Effector CD8-positive, alpha-beta T cell (primary cell): Measurements from ENCODE around the gene WNT2.

ENCODE experiments used
- DNase-seq: peaks from one replicate; lab custom pipeline; 2025; lab: John Stamatoyannopoulos, UW
- total RNA-seq, 4 experiments: gene quantifications; one replicate each; lab custom pipeline; 2026; lab: John Stamatoyannopoulos, UW

WNT2 gene
- total RNA-seq = 0 to 0.27 (median 0) reads per million in 4 experiments

DNA sequence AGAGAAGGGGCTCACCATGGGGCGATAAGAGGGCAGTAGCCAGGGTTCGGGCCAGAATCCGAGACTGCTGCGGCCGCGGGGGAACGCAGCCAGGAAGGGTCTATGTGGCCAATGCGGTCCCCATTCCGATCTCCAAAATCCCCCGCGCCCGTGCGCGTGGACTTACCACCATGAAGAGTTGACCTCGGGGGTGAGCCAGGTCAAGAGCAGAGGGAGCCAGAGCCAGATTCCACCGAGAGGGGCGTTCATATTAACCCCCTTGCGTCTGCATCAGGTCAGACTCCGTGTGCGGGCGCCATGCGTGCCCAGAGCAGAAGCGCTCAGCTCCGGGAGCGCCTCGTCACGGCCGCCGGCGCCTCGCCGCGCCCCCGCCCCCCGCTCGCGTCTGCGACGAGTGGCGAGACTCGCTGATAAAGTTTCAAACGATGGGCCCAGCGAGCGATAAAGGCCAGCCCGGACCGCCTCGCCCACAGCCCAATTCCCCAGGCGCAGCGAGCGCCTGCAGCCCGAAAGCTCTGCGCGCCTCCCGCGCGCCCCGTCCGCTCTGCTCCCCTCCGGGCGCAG, at the start of gene WNT2:
Gene WNT2 (minus strand): TSS at position 318 of the 564 bp plus-strand sequence. CDS start 69 bp downstream, at position 249.
- no peak for DNase-seq

DNA sequence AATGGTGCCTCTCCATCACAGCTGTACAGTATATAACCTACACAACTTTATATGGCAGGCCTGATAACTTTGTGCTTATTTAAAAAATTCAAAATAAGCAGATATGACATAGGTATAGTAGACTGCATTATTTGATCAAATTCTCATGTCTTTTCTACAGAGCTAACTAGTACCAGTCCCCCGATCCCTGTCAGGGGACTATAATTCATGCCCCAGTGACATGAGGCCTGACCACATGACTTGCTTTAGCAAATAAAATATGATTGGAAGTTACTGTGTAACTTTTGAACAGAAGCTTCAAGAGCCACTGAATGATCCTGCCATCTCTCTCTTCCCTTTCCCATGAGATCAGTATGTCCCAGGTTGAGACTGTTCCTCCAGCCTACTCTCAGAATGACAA, 49.2 kb upstream of the WNT2 start:
- DNase-seq = no peak

GRCh38 chr7:117364339-117365080, 41.7 kb upstream of the WNT2 start:
- no peak for DNase-seq

GRCh38 chr7:117362294-117362888, 39.5 kb upstream of the WNT2 start:
- no peak for DNase-seq

DNA sequence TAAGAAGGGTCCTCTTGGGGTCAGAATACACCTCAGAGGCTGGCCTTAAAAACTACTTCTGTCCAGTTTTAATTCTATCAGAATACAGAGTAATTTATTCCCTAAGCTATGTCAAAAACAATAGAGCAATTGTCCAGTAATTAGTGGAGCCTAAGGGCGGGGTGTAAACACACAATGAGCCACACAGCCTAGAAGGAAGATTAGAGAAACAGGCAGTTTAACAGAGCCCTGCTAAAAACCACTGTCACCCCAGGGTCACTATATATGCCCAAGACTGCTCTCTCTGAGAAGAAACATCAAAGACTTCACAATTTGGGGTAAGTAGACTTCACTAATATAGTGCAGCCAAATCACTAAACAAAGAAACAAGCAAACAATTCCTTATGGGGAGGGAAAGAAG, 27.2 kb upstream of the WNT2 start:
- no peak for DNase-seq

GRCh38 chr7:117349570-117349969, 26.7 kb upstream of the WNT2 start:
- DNase-seq = no peak

- no peak for DNase-seq
Observed at GRCh38 chr7:117347962-117348672, 25.3 kb upstream of the WNT2 start.

GRCh38 chr7:117347480-117347879, 24.6 kb upstream of the WNT2 start:
- no peak for DNase-seq

- DNase-seq = no peak
Observed at GRCh38 chr7:117346161-117346560, 23.3 kb upstream of the WNT2 start.

DNA sequence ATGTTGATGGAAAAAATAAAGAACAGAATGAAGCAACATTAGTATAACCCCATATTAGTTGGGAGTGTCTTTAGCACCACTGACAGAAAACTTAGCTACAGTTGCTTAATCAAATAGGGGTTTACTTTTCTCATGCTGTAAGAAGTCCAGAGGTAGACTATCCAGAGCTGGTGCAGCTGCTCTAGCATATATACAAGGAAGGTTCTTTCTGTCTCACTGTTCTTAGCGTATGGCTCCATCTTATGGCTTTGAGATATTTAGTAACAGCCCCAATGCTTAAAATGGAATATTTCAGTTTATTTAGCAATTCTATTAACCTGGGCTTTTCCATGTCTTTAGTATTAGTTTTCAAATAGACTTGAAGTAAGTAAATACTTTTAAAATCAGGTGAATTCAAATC, 15.2 kb upstream of the WNT2 start:
- DNase-seq = no peak

GRCh38 chr7:117333168-117333567, 10.3 kb upstream of the WNT2 start:
- no peak for DNase-seq

- no peak for DNase-seq
Observed at GRCh38 chr7:117332031-117332430, 9.2 kb upstream of the WNT2 start.

DNA sequence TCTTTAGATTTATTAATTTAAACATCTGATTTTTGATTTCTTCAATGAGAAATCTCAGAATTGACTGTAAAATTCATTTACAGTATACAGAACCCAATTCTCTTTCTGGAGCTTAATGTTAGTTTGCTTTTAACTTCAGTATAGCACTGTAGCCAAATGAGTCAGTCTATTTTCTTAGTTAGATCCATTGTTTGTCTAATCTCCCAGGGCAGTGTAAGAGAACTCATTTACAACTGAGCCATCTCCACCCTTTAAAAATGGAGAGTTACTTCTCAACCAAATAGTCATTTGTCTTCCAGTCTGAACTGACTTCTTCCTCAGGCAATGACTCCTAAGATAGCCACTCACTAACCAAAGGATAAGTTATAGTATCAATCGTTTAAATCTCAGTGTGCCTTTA, 3.0 kb upstream of the WNT2 start:
- DNase-seq = no peak

- no peak for DNase-seq
Observed at GRCh38 chr7:117324960-117325359, 2.1 kb upstream of the WNT2 start.

- DNase-seq = no peak
Observed at GRCh38 chr7:117323851-117324711, 1.2 kb upstream of the WNT2 start.

DNA sequence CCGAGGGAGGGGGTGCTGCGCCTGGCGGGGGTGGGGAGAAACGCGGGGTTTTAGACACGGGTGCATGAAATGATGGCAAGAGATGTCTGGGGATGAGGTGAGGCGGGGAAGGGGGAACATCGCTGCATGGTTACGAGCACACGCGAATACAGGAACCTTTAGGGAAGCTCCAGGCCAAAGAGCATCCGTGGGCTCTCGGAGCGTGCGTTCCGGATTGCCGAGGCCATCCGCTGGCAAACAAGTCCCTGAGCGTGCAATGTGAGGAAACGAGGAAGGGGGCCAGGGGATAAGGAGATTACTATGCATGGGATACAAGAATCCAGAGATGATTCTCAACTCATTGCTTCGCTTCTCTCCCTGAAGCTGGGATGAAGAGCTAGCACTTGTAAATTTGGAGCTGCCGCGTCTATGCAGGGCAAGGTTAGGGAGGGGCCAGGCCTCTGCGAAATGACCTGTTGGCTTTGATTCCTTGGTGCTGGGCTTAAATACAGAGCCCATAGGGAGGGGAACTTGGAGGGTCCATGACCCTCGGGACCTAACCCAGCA, 520 bp upstream of the WNT2 start:
- no peak for DNase-seq

- DNase-seq = no peak
Observed at GRCh38 chr7:117320523-117320922, 2.3 kb downstream of the WNT2 start.

- DNase-seq = no peak
Observed at GRCh38 chr7:117319181-117319580, 3.7 kb downstream of the WNT2 start.

DNA sequence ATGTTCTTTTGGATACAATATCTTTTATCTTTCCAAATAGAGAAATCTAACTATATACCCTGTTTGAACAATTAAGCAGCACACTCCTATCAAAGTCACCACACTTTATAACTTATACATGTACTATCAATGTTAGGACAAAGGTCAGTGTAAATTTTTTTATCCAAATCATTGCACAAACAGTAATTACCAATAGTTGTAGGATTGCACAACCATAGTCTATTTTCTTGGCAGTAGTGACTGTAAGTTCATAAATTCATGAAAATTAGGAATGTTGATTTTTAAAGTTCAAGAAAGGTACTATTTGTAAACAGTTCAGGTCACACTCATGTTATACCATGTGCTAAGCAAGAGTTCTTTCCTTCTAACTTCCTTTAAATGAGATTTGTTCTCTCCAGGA, 9.3 kb downstream of the WNT2 start:
- no peak for DNase-seq

DNA sequence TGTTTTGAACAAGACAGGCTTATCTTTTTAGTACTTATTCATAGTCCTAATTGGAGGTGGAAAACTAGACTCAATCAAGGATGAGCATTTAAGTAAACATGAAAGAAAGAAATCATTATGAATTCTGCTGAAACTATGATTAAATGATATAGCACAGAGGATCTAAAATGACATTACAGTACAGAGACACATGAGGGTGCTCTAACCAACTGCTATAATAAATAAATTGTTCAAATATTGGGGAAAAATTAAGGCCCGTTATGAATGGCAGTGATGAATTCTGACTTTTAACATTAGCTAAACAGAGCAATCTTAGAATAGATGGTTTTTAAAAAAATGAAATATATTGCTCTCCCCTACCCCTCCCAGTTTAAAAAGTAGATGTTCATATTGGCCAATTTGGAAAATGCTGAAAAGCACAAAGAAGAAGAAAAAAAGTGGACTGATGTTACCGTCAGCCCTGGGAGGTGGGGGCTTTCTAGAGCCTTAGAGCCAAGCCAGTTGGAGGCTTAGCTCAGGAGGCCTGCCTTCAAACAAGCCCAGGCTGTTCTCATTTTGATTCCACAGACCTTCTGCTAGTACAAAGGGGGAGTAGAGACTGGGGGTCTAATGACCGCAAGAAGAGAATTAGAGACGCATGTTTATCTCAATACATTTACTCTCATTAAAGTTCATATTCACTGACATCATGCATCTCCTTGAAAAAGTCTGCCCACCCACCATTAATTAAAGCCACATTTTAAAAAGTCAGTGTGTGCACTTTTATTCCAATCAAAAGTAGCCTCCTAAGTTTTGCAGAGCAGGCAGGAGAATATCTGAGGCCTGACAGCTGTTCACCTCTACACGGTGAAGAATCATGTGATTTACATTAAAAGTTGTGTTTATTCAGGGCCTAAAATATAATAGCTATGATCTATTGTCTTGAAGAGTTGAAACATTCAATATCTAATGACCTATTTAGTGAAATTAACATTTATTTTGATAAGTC, 10.0 kb downstream of the WNT2 start:
- DNase-seq = no peak
